Measurements from ENCODE around the gene UBE2I.

The UBE2I gene

GRCh38 chr16:1330931-1331711 lies 21.7 kb downstream of the UBE2I start:
- no peak for DNase-seq

GRCh38 chr16:1331712-1332617 lies 22.5 kb downstream of the UBE2I start:
- DNase-seq = peak; percentile 21

GRCh38 chr16:1332618-1333148 lies 23.2 kb downstream of the UBE2I start:
- DNase-seq = no peak

GRCh38 chr16:1333149-1333812 lies 23.8 kb downstream of the UBE2I start, which contains the start of gene BAIAP3:
Gene BAIAP3, plus strand, starts transcription at chr16:1333645. Its CDS starts 4,905 bp downstream, at chr16:1338550.
- DNase-seq = peak; percentile 58

- no peak for DNase-seq
These were observed 24.6 kb downstream of the UBE2I start for GRCh38 chr16:1333854-1334700.

GRCh38 chr16:1334739-1335138 lies 25.3 kb downstream of the UBE2I start:
- no peak for DNase-seq

- DNase-seq = no peak
These were observed 26.0 kb downstream of the UBE2I start for GRCh38 chr16:1335211-1335971.

- DNase-seq = no peak
These were observed 26.6 kb downstream of the UBE2I start for GRCh38 chr16:1335996-1336395.

GRCh38 chr16:1336619-1337018 lies 27.2 kb downstream of the UBE2I start:
- no peak for DNase-seq

GRCh38 chr16:1337486-1337885 lies 28.1 kb downstream of the UBE2I start:
- DNase-seq = no peak

- no peak for DNase-seq
These were observed 28.8 kb downstream of the UBE2I start for GRCh38 chr16:1338119-1338730.

GRCh38 chr16:1338855-1339675 lies 29.6 kb downstream of the UBE2I start:
- DNase-seq = no peak

GRCh38 chr16:1340730-1341494 lies 31.5 kb downstream of the UBE2I start:
- DNase-seq = no peak

GRCh38 chr16:1341495-1342420 lies 32.3 kb downstream of the UBE2I start:
- no peak for DNase-seq

GRCh38 chr16:1342526-1343427 lies 33.3 kb downstream of the UBE2I start:
- DNase-seq = peak; percentile 99

- no peak for DNase-seq
These were observed 34.2 kb downstream of the UBE2I start for GRCh38 chr16:1343428-1344242.

Measured in T-helper 9 cell (primary cell).